SU-DHL-6 (cell line): ENCODE measurements around the gene WDR81.

Experiments
- H2AFZ ChIP-seq: fragments of 200-600 bp; sonication (generic); 2 replicates; pipeline ENCODE4 v1.6.1; 2014; ENCODE audit warnings: low read depth, mild to moderate bottlenecking, moderate library complexity, mixed read lengths, antibody characterized with exemption, low read length; ENCODE audit not compliant: severe bottlenecking
- H3F3A ChIP-seq: fragments of 200-600 bp; shearing (Covaris generic); 2 replicates; pipeline ENCODE4 v1.6.0; 2016; ENCODE audit warnings: antibody characterized with exemption, mild to moderate bottlenecking; ENCODE audit not compliant: insufficient read depth
- H3K27ac ChIP-seq: fragments of 200-600 bp; sonication (generic); 2 replicates; pipeline ENCODE4 v1.5.1; 2016; ENCODE audit warnings: low read depth, mild to moderate bottlenecking, low read length, moderate library complexity, mixed read lengths
- H3K27me3 ChIP-seq: fragments of 200-600 bp; sonication (generic), shearing (Covaris generic); 2 replicates; pipeline ENCODE4 v1.6.0; 2014; ENCODE audit warnings: mild to moderate bottlenecking, low read length
- H3K36me3 ChIP-seq: fragments of 200-600 bp; sonication (generic); 2 replicates; pipeline ENCODE4 v1.6.1; 2014; ENCODE audit warnings: mild to moderate bottlenecking, low read length, mixed read lengths
- H3K4me2 ChIP-seq: fragments of 300-600, 200-600 bp; shearing (Covaris generic), sonication (generic); 2 replicates; pipeline ENCODE4 v1.6.0; 2014; ENCODE audit warnings: low read length, low read depth, mild to moderate bottlenecking; ENCODE audit not compliant: poor library complexity, severe bottlenecking
- H3K4me3 ChIP-seq: fragments of 200-600 bp; sonication (generic); 2 replicates; pipeline ENCODE4 v1.5.1; 2014; ENCODE audit warnings: antibody characterized with exemption, low read length, mild to moderate bottlenecking, mixed read lengths; ENCODE audit not compliant: insufficient read depth, poor library complexity, severe bottlenecking
- H3K79me2 ChIP-seq: fragments of 200-600 bp; sonication (generic); 2 replicates; pipeline ENCODE4 v1.6.1; 2014; ENCODE audit warnings: mild to moderate bottlenecking, low read length, moderate library complexity; ENCODE audit not compliant: insufficient read depth
- H3K9ac ChIP-seq: fragments of 200-600 bp; sonication (generic); 2 replicates; pipeline ENCODE4 v1.7.0; 2014; ENCODE audit warnings: mild to moderate bottlenecking, low read length
- H3K9me2 ChIP-seq: fragments of 200-600 bp; sonication (generic); replicated peaks from 2 replicates; pipeline ENCODE4 v1.6.1; 2014; ENCODE audit warnings: low read length; ENCODE audit not compliant: insufficient read depth
- H3K9me3 ChIP-seq: fragments of 200-600 bp; sonication (generic); 2 replicates; pipeline ENCODE4 v1.6.1; 2014; ENCODE audit warnings: low read length, mixed read lengths; ENCODE audit not compliant: insufficient read depth
- H4K20me1 ChIP-seq: fragments of 200-600 bp; sonication (generic); 2 replicates; pipeline ENCODE4 v1.6.1; 2014; ENCODE audit warnings: low read depth, mild to moderate bottlenecking, antibody characterized with exemption, low read length, moderate library complexity, mixed read lengths
- CTCF ChIP-seq: fragments of 200-600 bp; sonication (generic); IDR thresholded peaks from one replicate; pipeline ENCODE4 v1.5.1; 2017; ENCODE audit warnings: antibody characterized with exemption, mild to moderate bottlenecking, low read length, moderate library complexity; ENCODE audit not compliant: insufficient read depth, poor library complexity, severe bottlenecking
- EZH2phosphoT487 ChIP-seq: fragments of 200-600 bp; sonication (generic), shearing (Covaris generic); conservative IDR thresholded peaks from 2 replicates; pipeline ENCODE4 v1.6.1; 2018; ENCODE audit warnings: mild to moderate bottlenecking, antibody characterized with exemption, low read length, moderate library complexity, mixed read lengths

The WDR81 gene

DNA sequence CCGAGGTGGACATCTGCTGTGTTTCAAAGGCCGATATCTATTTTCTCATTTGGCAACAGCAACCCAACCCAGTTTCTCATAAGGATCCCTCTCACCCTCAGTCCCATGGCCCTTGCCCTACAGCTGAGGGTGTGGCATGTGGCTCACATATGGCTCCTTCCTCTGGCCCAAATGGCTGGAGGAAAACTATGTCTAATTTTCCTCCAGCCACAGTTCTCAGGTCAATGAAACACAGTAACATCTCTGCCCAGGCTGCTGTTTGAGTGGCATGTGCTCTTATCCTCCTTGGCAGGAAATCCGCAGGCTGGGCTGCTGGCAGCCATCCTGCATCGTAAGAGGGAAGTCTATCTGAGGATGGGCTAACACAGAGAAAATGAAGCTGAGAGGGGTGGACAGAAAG, 61.4 kb downstream of the WDR81 start:
- peaks cover 3% of the 10 kb centered on the region; the same call in 1 of the 2 replicates for H3K36me3 ChIP-seq
- TF ChIP-seq CTCF (no peak), EZH2phosphoT487 (no peak)
- no peaks in the 10 kb centered on the region for H3K27me3 ChIP-seq
- H3K79me2 ChIP-seq = peaks cover 19% of the 10 kb centered on the region
- H4K20me1 ChIP-seq = no peaks in the 10 kb centered on the region
- H3K9me3 ChIP-seq = no peaks in the 10 kb centered on the region
- no peak overlapping the region for H3K9ac ChIP-seq
- no peak overlapping the region for H3K4me2 ChIP-seq
- H3K9me2 ChIP-seq = no peaks in the 10 kb centered on the region
- H3F3A ChIP-seq = no peaks in the 10 kb centered on the region; the same call in 1 of the 2 replicates
- no peak overlapping the region for H3K4me3 ChIP-seq
- H2AFZ ChIP-seq = no peak overlapping the region
- H3K27ac ChIP-seq = no peak overlapping the region

- no peak for TF ChIP-seq EZH2phosphoT487
- no peak overlapping the region for H3K27ac ChIP-seq
- H3K4me2 ChIP-seq = no peak overlapping the region
- H3K9ac ChIP-seq = no peak overlapping the region
- H3K9me3 ChIP-seq = no peaks in the 10 kb centered on the region
- H3K79me2 ChIP-seq = peaks cover 19% of the 10 kb centered on the region
- H3K9me2 ChIP-seq = no peaks in the 10 kb centered on the region
- no peaks in the 10 kb centered on the region for H4K20me1 ChIP-seq
- H3K27me3 ChIP-seq = no peaks in the 10 kb centered on the region
- H3F3A ChIP-seq = no peaks in the 10 kb centered on the region; the same call in 1 of the 2 replicates
- peaks cover 3% of the 10 kb centered on the region; the same call in 1 of the 2 replicates for H3K36me3 ChIP-seq
- H2AFZ ChIP-seq = no peak overlapping the region
- no peak overlapping the region for H3K4me3 ChIP-seq
Measured at GRCh38 chr17:1786708-1787107, 62.2 kb downstream of the WDR81 start.

DNA sequence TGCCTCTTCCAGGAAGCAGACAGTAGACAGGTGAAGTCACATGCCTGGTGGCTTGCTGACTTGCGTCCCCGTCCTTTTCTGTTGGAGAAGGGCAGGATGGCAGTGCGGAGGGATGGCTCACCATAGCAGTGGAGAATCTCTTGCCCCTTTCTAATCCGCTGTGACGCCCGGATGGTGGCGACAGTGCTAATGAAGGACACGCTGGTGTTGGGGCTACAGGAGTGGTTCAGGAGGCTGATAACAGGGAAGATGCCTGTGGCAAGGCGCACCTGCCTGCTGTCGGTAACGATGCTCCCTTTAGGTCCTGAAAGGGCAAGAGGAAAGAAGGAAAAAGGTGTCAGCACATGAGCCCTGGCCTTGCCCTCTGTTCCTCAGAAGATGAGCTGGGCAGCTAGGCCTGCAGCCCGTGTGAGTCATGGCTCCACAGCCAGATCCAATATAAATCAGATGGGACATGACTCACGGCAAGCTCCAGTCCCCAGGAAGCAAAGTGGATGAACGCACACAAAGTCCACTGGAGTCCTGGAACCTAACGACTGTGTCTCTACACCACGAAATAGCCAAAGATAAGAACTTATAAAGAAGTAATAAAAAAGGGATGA, 62.9 kb downstream of the WDR81 start:
- H2AFZ ChIP-seq = no peak overlapping the region

More for the DNA sequence above, 62.9 kb downstream of the WDR81 start:
- Histone ChIP-seq H3K9ac (no peak overlapping the region), H3K79me2 (peaks cover 21% of the 10 kb centered on the region), H3K4me3 (no peak overlapping the region), H3K9me3 (no peaks in the 10 kb centered on the region), H3K36me3 (no peaks in the 10 kb centered on the region; the same call in 1 of the 2 replicates), H3F3A (no peaks in the 10 kb centered on the region; the same call in 1 of the 2 replicates), H3K4me2 (no peak overlapping the region), H3K27me3 (no peaks in the 10 kb centered on the region), H3K27ac (no peak overlapping the region), H4K20me1 (no peaks in the 10 kb centered on the region), H3K9me2 (no peaks in the 10 kb centered on the region)
- TF ChIP-seq CTCF = no peak
- no peak for TF ChIP-seq EZH2phosphoT487
